Stimulated activated CD8-positive, alpha-beta memory T cell treated with anti-CD3 and anti-CD28 coated beads, Interleukin-7, amount 100 ng/mL, for 24 hours (primary cell): ENCODE results near the gene ZNF219.

Experiments
- DNase-seq: peaks from one replicate; pipeline ENCODE4 v3.0.0-alpha.2; 2020; ENCODE audit warnings: low read depth

ZNF219 gene

GRCh38 chr14:21101802-21102413 lies 3.5 kb upstream of the ZNF219 start:
- DNase-seq: no peak

DNA sequence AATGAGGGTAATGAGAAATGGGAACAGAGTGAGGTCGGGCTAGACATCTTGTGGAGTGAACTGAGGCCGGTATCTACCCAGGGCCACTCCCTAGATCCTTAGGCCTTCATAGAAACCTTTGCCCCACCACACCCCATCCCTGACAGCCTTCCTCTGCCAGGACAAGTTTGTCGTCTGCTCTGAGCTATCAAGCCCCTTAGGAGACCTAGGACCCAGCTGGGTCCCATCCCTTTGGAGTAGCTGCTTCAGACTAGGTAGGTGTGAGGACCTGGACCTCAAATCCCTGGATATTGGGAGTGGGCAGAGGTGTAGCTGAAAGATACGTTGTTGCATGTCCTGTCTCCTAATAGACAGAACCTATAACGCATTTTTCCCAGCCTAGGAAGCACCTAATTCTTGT lies 2.5 kb upstream of the ZNF219 start, which contains the start of gene TMEM253:
Gene TMEM253, plus strand, starts transcription at position 136 of the 400 bp plus-strand sequence. CDS start 278 bp downstream, outside the sequence.
- DNase-seq: no peak

GRCh38 chr14:21099596-21099985 lies 1.1 kb upstream of the ZNF219 start:
- no peak for DNase-seq

DNA sequence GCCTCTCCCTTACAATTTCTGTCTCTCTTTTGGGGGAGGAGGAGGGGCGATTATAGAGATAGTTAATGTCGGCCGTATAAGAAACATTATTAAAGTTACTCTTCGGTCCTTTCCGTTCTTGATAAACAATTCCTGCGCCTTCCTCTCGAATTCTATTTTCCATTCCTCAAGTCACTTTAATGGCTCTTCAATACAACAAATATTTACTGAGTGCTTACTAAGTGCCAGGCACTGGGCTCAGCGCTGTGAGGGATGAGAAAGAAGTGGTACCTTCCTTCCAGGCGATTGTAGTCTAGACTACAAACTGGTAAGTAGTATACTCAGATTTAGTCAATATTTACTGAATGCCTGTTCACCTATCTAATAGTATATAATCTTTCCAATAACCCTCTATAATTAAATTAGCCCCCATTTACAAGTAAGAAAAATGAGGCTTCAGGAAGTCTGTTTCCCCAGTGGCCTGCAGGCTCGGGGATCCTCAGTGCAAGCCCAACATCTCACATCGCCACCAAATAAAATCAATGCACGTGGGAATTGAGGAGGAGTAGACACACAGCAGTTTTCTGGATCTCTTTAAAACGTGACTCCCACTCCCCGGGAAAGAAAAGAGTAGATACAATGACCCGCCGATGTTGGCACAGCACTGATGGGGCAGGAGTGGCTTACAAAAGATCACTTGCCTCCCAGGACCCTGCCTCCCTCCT lies 589 bp upstream of the ZNF219 start:
- DNase-seq: no peak

DNA sequence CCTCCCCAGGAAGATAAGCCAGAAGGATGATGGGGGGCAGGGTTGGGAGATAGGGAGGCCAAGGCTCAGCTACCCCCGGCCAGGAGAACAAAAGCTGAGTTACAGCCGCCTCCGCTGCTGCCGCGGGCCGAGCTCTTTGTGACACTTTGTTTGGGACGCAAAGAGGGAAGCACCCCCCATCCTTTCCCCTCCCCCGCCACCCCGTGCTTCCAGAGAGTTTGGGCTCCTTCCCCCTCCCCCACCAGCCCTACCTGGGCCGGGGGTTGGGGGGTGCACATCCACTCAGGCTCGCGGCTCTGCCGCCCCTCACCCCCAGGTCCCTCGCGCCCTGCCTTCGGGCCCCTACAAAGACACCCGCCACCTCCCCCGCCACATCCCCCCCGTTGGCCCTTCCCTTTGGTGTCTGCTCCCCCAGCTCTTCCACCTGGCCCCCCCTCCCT lies 799 bp downstream of the ZNF219 start:
- no peak for DNase-seq

DNA sequence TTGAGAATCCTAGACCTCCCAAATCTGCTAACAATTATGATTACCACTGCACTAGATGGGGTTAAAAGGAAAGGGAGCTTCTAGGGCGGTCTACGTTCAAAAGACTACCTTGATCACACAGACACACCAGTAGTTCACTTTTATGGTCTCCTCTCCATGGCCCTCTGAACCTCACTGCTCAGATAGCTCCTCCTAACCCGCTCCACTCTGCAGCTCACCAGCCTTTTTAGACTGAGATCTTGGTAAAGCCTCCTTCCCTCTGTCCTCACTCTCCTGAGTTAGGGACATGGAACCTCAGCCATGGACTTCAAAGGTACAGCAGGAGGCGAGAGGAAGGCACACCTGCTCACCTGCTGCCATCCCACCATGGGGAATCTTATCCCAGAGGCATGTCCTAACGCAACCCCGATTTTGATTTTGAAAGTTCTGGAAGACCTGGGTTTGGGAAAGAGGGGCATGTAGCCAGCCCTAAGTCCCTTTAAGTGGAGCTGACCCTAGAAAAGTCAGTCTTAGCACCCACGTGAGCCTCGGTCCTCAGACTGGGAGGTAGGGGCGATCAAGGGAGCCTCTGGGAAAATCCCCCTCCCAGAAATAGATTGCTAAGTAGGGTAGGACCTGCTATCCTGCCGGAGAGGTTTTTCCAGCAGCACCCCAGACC lies 1.3 kb downstream of the ZNF219 start:
- no peak for DNase-seq

DNA sequence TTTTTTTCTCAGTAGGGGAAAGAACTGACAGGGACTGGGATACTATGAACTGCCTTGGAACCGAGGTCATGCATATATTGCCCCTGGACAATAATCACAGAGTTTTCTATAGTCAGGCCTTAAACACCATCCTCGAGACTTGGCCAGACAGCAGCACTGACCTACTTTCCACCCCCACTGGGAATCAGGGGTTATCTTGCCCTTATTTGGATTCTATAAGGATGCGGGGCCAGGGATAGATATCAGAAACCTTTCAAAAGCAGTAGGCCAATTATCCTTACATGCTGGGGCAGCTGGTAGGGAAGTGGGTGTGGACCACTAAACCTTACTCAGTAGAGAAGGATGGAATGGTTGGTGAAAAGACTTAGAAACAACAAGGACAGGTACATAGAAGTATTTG lies 2.0 kb downstream of the ZNF219 start:
- no peak for DNase-seq

GRCh38 chr14:21095430-21096205 lies 2.8 kb downstream of the ZNF219 start:
- no peak for DNase-seq

DNA sequence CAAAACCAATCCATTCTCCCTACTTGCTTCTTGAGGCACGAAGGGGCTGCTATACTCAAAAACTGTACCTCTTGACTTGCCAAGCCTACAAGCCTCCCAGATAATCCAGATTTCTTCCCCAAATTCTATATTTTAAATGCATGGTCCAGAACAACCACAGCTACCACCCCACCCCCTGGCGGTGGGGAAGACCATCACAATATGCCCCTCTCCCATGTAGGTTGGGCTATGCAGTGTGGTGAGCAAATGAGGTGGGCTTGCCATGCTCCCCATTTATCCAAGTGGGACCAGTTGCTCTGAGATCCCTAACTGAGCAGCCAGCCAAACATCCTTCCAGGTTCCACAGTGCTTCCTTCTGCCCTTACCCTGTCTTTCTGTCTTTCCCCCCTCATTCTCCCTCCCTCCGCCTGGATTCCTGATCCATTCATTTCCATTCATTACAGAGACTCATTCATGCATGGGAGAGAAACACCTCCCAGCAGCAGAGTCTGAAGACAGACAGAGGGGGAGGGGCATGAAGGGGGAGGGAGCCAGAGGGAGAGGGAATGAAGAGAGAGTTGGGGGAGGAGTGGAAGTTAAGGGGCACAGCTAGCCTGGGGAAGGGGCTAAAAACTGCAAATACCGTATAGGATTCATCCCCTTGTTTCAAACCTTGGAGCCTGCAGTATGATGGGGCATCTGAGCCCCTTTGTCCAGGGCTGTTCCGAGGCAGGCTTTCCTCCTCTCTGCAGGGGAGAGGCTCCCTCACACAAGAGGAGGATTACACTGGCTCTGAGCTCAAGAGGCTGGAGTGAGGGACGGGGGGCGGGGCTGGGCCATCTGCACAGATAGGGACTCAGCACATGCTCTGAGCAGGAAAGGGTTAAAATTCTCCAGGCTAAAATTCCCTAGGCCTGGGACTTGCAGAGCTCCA lies 4.4 kb downstream of the ZNF219 start:
- no peak for DNase-seq

DNA sequence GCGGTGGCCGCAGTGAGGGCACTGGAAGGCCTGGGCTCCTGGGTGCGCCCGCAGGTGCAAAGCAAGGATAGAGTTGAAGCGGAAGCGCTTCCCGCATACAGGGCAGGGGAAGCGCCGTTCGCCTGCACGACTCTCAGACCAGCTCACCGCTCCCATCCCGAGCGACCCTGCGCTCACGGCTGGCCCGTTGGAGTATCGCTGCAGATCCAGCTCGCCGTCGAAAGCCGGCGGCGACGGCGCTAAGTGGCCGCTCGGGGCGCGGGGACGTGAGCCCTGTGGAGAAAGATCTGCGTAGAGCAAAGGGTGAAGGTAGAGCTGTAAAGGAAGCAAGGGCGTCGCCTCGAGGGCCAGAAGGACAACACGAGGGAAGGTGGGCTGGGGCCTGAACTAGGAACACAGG lies 5.4 kb downstream of the ZNF219 start:
- no peak for DNase-seq

GRCh38 chr14:21092273-21093011 lies 6.0 kb downstream of the ZNF219 start:
- DNase-seq: peak; percentile 84

DNA sequence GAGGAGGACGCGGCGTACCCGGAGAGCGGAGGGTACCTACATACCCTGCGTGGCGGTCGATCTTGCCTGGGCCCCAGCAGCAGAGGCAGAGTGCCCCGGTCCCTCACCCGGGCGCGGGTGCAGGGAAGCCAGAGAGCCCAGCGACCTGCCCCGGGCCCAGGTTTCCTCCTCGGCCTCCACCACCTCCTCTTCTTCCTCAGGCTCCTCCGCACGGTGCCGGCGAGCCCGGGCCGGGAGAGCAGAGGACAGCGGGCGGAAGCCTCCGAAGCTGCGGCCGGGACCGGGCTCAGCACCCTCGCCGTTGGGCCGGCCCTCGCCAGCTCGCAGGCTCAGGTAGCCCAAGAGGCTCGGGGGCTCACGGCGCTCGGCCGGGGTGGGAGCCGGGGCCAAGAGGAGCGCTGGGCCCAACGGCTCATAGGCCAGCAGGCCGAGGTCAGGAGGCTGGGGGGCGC lies 6.6 kb downstream of the ZNF219 start:
- no peak for DNase-seq

DNA sequence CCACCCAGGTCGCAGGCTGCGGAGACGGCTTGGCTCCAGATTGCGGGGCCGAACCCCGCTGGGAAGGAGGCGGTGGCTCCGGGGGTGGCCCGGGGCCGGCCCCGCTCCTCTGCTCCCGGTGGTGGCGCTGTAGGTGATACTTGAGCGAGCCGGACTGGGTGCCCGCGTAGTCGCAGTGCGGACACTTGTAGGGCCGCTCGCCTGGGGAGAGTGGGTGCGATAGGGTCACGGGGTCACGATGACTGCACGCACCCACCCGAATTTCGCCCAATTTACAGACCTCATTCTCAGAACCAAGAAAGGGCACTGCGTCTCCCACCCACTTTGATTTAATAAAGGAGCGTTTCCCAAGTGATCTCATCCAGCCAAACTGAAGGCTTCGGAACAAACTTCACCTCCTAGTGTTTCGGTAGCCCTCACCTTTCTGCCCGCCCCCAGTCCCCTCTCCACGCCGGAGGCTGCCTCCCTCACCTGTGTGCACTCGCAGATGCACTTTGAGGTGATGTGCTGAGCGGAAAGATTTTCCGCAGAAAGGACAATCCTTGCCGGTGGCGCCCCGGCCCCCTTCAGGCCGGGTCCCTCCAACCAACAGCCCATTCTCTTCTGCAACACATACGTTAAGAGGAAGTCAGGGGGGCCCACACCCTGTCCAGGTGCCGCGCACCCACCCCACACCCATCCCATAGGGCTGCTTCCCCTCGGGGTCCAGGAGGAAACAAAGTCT lies 7.4 kb downstream of the ZNF219 start:
- no peak for DNase-seq

DNA sequence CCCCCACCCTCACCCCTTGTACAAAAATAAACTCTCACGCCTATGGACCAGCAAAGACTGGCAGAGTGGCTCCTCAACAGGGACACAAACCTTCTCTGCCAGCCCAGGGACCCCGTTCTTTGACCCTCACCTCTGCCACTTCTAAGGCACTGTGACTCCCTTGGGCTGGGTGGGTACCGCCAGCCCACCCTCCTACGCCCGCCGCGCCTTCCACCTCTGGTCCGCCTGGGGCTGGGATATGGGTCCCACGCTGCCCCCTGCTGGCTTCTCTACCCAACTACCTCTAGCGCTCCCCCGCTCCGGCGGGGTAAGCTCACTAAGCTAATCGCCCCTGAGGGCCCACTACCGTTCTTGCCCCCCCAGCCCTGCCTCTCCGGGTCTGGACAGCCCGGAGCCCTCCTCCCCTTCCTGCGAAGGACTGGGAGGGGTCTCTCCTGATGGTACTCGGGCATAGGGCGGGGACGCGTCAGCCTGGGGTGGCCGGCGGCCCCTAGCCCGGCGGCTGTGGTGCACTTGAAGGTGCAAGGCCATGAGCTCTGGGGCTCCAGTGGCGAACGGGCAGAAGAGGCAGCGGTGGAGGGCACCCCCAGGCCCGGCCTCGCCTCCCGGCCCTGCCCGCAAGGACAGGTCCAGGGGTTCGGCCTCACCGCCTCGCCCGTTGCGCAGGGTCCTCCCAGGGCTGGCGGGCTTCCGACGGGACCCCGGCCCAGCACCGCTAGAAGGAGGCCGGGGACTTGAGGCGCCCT lies 8.1 kb downstream of the ZNF219 start:
- no peak for DNase-seq

- no peak for DNase-seq
Measured at GRCh38 chr14:21089877-21090193, 8.6 kb downstream of the ZNF219 start.

- no peak for DNase-seq
Measured at GRCh38 chr14:21089271-21089670, 9.2 kb downstream of the ZNF219 start.

DNA sequence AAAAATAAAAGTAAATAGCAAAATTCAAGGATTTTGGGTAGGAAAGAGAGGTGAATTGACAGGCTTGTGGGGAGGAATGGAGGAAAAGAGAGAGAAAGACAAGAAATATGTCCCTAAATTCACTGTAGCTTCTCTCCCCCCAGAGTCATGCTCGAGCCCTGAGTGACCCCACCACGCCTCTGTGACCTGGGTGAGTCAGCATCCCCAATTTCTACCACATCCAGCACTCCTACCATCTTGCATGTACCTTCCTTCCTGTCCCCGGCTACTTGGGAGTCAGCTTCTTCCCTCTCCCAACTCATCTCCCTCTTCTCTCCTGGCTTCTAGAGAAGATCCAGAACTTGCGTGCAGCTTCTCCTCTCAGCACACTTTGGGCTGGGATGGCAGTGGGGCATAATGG lies 9.8 kb downstream of the ZNF219 start:
- DNase-seq: no peak

DNA sequence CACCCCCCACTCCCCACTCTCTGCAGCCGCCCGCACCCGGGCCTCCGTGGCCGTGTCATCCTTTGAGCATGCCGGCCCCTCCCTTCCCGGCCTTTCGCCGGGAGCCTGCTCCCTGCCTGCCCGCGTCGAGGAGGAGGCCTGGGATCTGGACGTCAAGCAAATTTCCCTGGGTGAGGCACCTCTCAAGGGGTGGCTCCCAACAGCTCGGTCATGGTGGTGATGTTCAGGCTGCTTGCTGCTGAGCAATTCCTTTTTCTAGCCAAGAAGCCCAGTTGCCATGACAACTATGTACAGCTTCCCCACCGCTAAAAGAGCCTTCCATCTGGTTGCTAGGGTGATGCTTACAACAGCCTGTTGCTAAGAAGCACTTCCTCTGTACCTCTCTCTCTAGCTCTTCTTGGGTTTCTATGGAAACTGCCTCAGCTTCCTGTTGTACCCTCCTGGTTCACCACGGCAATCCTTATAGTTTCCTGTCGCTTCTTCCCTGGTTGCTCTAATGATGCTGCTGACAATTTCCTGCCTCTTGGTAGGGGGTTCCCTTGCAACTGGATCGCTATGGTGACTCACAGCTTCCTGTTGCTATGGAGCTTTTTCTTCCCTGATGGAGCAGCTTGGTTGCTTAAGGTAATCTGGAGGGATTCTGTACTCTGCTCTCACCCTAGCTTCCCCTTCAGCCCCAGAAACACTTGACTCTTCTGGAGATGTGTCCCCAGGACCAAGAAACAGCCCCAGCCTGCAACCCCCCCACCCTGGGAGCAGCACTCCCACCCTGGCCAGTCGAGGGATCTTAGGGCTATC lies 11.0 kb downstream of the ZNF219 start:
- DNase-seq: no peak

DNA sequence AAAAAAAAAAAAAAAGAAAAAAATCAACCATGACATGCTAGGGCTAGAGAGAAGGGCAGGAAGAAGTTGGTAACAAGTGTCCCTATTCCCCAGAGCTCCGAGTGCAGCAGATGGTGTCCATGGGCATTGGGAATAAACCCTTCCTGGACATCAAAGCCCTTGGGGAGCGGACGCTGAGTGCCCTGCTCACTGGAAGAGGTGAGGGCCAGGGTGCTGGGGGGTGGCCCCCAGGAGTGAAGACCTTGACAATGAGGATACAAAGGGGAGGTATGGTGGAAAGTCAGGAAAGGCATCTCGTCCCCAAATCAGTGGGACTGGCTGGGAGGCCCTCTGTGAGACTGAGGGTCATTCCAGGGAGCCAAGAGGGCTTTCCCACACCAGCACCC lies 11.6 kb downstream of the ZNF219 start:
- no peak for DNase-seq
